Stimulated activated memory B cell treated with anti-CD40 and anti-IgM and Interleukin-4, amounts not matched to agents 10 μg/mL and 1 μg/mL and 100 μg/mL, for 72 hours (primary cell): ENCODE data around the gene MARCKSL1.
"Not testable (repeated sequence)": the region's sequence is repeated elsewhere in the genome, so short reads cannot be mapped to it uniquely, and the experiment has no call there.

Experiments used
- ATAC-seq: fragments of 150-1000 bp; cut with Tn5 transposase; 2 replicates; pipeline ENCODE4 v1.10.0; 2021
- H3K27ac Mint-ChIP-seq: one replicate; pipeline ENCODE4 v1.8.0; 2022; ENCODE audit warnings: mild to moderate bottlenecking, mixed read lengths
- H3K27me3 Mint-ChIP-seq: one replicate; pipeline ENCODE4 v1.8.0; 2022; ENCODE audit warnings: mixed read lengths
- H3K36me3 Mint-ChIP-seq: one replicate; pipeline ENCODE4 v1.8.0; 2022; ENCODE audit warnings: mixed read lengths
- H3K4me1 Mint-ChIP-seq: one replicate; pipeline ENCODE4 v1.8.0; 2022; ENCODE audit warnings: mixed read lengths
- H3K4me3 Mint-ChIP-seq: one replicate; pipeline ENCODE4 v1.8.0; 2022; ENCODE audit warnings: mild to moderate bottlenecking, moderate library complexity, mixed read lengths
- H3K9me3 Mint-ChIP-seq: one replicate; pipeline ENCODE4 v1.8.0; 2022; ENCODE audit warnings: mixed read lengths

Gene MARCKSL1

DNA sequence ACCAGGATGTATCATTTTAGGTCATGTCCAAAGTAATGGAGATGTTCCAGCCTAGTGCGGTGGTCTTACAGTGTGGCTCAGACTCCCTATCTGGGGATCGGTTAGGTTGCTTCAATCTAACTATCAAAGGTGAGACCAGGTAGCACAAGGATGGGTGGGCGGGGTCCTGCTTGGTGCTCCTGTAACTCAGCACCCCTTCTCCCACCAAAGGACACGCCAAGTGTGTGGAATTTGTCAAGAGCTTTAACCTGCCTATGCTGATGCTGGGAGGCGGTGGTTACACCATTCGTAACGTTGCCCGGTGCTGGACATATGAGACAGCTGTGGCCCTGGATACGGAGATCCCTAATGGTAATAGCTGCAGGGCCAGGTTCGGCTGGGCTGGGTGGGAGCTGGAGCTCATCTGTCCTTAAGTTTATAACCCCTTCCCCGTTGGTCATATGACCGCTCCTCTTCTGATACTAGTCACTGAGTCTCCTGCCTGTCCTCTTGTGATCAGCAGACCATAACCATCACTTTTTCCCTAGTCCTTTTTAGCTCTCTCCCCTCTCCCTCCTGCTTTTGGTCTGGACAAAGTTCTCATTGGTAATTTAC, 5.4 kb downstream of the MARCKSL1 start:
- no peak overlapping the region for H3K4me3 Mint-ChIP-seq
- ATAC-seq = no peak
- H3K27me3 Mint-ChIP-seq = no peaks in the 10 kb centered on the region
- peak overlapping the region; percentile 45 for H3K27ac Mint-ChIP-seq
- H3K9me3 Mint-ChIP-seq = no peaks in the 10 kb centered on the region
- peaks cover 48% of the 10 kb centered on the region for H3K4me1 Mint-ChIP-seq
- peaks cover 48% of the 10 kb centered on the region for H3K36me3 Mint-ChIP-seq

DNA sequence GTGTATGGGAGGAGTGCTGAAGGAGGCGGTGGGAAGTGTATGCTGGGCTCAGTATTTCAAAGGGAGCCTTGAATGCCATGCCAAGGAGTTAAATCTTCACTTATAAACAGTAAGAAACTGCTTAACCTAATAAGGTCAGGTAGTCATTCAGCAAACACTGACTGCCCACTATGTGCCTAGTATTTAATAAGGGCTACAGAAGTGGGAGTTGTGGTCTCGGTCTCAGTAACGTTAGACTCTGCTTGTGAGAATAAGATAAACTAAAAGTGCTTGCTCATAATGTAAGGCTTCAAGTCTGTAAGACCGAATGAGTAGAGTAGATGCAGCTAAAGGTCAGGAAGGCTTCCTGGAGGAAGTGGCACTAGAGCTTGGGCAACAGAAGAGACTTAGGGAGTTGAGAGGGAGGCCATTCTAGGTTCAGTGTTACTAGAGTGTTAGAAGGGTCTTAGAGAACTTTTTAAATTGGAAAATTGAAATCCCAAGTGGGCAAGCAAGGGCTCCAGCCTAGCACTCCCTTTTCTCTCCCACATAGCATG, 6.0 kb downstream of the MARCKSL1 start:
- ATAC-seq = peak; percentile 10
- peaks cover 55% of the 10 kb centered on the region for H3K36me3 Mint-ChIP-seq
- H3K4me1 Mint-ChIP-seq = peaks cover 46% of the 10 kb centered on the region
- no peaks in the 10 kb centered on the region for H3K9me3 Mint-ChIP-seq
- H3K27me3 Mint-ChIP-seq = no peaks in the 10 kb centered on the region
- H3K27ac Mint-ChIP-seq = peak overlapping the region; percentile 45
- H3K4me3 Mint-ChIP-seq = no peak overlapping the region

DNA sequence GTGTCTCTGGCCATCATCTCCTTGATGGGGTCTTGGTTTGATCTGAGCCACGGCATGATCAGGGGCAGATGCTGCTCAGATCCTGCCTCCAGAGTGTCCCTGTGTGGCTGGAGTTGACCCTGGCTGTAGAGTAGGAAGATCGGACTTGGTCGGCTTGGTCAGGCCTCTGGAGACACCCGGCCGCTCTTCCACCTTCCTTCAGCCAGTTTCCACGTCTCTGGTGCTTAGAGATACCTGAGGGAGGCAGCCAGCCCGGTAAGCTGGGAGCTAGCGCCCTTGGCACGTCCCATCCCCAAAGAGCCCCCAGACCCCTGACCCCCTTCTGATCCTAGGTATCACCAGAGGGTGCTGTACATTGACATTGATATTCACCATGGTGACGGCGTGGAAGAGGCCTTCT, 8.8 kb downstream of the MARCKSL1 start:
- no peak overlapping the region for H3K4me3 Mint-ChIP-seq
- peaks cover 46% of the 10 kb centered on the region for H3K4me1 Mint-ChIP-seq
- no peaks in the 10 kb centered on the region for H3K9me3 Mint-ChIP-seq
- ATAC-seq = no peak
- H3K36me3 Mint-ChIP-seq = peaks cover 51% of the 10 kb centered on the region
- no peaks in the 10 kb centered on the region for H3K27me3 Mint-ChIP-seq
- H3K27ac Mint-ChIP-seq = no peak overlapping the region

DNA sequence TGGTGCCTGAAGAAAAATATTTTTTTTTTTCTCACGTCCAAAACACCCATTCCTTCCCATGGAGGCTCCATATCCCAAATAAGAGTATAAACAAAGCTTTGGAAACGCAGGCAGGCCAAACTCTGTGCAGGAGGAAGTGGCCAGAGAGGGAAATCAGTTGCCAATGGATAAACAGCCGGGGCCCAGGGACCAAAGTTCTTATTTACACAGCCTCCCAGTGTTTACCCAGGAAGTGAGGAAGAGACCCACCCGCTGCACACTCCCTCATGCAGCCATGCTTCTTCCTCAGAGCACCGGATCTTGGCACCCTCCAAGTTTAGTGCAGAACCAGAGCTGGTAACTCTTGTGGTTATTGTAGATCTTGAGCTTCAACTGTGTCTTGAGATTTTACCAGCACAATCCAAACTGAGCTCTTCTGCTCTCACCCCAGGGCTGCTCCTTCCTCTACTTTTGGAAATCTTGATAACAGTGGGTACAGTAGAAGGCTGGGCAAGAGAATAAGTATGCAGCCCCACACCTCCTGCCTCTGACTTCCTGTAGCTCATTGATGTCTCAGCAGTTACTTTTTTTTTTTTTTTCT, 14.2 kb downstream of the MARCKSL1 start:
- Mint-ChIP-seq H3K4me3 (peak overlapping the region; percentile 46), H3K9me3 (no peaks in the 10 kb centered on the region), H3K27me3 (no peaks in the 10 kb centered on the region), H3K4me1 (peaks cover 55% of the 10 kb centered on the region), H3K27ac (peak overlapping the region; percentile 86), H3K36me3 (peaks cover 25% of the 10 kb centered on the region)
- ATAC-seq = peak; percentile 55

DNA sequence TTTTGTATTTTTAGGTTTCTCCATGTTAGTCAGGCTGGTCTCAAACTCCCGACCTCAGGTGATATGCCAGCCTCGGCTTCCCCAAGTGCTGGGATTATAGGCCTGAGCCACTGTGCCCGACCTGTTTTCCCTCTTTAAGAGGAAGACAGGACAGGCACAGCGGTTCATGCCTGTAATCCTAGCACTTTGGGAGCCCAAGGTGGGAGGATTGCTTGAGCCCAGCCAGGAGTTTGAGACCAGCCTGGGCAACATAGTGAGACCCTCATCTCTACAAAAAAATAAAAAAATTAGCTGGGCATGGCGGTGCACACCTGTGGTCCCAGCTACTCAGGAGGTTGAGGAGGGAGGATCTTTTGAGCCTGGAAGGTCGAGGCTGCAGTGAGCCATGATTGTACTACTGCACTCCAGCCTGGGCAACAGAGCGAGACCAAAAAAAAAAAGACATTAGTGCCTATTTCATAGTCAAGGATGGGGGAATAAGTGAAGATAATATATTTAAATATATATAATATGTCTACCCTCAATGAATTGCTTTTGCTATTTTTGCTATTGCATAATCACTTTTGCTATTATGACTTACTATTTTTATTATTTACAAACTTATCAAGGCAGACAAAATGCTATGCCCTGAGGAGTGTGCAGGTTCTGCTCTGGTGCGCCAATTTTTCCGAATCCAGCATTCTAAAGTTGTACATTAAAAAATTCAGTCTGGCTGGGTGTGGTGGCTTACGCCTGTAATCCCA, 17.7 kb downstream of the MARCKSL1 start:
- H3K36me3 Mint-ChIP-seq = peaks cover 25% of the 10 kb centered on the region
- H3K4me3 Mint-ChIP-seq = no peak overlapping the region
- no peaks in the 10 kb centered on the region for H3K9me3 Mint-ChIP-seq
- H3K4me1 Mint-ChIP-seq = peaks cover 62% of the 10 kb centered on the region
- ATAC-seq = no peak
- no peaks in the 10 kb centered on the region for H3K27me3 Mint-ChIP-seq
- H3K27ac Mint-ChIP-seq = peak overlapping the region; percentile 94

DNA sequence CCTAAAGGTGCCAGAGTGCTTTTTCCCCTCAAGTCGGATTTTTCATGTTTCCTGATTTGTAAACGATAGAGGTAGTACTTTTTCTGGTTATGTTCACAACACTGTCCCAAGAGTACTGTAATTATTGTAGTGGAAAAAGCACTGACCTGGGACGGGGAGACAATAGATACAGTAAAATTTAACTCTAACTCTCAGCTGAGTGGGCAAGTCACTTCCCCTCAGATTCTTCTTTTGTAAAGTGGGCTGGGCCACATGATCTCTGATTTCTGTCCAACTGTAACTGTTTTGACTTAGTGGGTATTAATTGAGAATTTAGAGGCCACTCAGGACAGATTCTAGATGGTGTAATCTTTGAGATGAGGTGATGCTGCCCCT, 19.1 kb downstream of the MARCKSL1 start:
- no peaks in the 10 kb centered on the region for H3K9me3 Mint-ChIP-seq
- no peaks in the 10 kb centered on the region for H3K27me3 Mint-ChIP-seq
- peak overlapping the region; percentile 94 for H3K27ac Mint-ChIP-seq
- H3K4me1 Mint-ChIP-seq = peaks cover 51% of the 10 kb centered on the region
- peak overlapping the region; percentile 75 for H3K4me3 Mint-ChIP-seq
- H3K36me3 Mint-ChIP-seq = peaks cover 30% of the 10 kb centered on the region
- ATAC-seq = peak; percentile 92

DNA sequence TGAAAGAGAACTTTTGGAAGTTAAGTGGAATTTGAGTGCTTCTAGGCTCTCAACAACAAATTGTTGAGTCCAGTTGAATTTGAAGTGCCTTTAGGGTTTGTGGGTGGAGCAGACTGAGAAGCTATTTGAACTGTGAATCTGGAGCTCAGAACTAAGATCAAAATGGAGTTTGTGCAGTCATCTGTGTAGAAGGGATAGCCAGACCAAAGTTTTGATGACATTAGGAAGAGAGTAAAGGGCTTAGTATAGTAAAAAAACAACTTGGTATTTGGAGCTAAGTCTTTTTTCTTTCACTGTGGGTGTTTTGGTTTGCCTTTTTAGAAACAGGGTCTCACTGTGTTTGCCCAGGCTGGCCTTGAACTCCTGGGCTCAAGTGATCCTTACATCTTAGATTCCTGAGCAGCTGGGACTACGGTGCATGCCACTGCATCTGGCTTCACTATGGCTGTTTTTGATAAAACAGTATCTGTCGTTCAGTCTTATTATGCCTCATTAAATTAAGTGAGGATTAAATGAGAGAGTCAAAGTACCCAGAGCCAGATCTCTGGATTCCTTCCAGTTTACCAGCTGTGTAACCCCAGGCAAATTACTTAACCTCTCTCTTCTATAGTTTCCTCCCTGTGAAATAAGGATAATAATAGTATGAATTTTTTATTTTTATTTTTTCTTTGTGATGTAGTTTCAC, 24.2 kb downstream of the MARCKSL1 start:
- H3K36me3 Mint-ChIP-seq = peaks cover 50% of the 10 kb centered on the region
- no peaks in the 10 kb centered on the region for H3K27me3 Mint-ChIP-seq
- peak overlapping the region; percentile 72 for H3K27ac Mint-ChIP-seq
- H3K4me3 Mint-ChIP-seq = no peak overlapping the region
- peaks cover 71% of the 10 kb centered on the region for H3K4me1 Mint-ChIP-seq
- no peak for ATAC-seq
- no peaks in the 10 kb centered on the region for H3K9me3 Mint-ChIP-seq

DNA sequence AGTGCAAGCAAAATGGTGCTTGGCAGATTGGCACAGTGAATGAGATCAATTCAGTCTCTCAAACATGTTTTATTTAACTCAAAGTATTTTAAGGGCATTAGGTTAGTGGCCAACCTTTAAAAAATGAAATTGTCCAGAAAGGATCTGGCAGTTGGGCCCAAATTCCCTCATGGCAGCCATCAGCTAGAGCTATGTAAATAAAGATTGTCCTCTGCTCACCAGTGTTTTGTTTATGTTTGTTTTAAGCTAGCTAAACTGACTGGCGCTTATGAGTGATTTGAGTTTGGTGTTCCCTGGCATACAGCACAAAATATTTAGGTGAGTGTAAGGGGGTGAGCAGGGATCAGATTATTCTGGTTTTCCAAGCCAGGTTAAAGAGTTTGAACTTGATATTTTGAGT, 26.1 kb downstream of the MARCKSL1 start:
- no peak for ATAC-seq
- peak overlapping the region; percentile 72 for H3K27ac Mint-ChIP-seq
- H3K36me3 Mint-ChIP-seq = peaks cover 63% of the 10 kb centered on the region
- no peaks in the 10 kb centered on the region for H3K27me3 Mint-ChIP-seq
- H3K9me3 Mint-ChIP-seq = no peaks in the 10 kb centered on the region
- no peak overlapping the region for H3K4me3 Mint-ChIP-seq
- peaks cover 71% of the 10 kb centered on the region for H3K4me1 Mint-ChIP-seq

DNA sequence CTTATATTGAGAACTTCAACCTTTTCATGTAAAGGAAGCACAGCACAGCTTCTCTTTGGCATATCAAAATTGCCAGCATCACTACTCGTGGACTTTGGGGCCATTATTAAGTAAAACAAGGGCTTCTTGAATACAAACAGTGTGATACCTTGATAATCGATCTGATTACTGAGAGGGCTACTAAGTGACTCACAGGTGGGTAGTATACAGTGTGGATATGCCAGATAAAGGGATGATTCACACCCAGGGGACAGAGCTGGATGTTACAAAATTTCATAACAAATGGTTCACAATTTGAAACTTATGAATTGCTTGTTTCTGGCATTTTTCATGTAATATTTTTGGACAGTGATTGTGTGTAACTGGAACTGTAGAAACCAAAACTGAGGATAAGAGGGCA, 28.7 kb downstream of the MARCKSL1 start:
- peaks cover 73% of the 10 kb centered on the region for H3K4me1 Mint-ChIP-seq
- no peaks in the 10 kb centered on the region for H3K27me3 Mint-ChIP-seq
- ATAC-seq = no peak
- H3K36me3 Mint-ChIP-seq = peaks cover 67% of the 10 kb centered on the region
- peak overlapping the region; percentile 72 for H3K27ac Mint-ChIP-seq
- H3K9me3 Mint-ChIP-seq = peaks cover 3% of the 10 kb centered on the region
- no peak overlapping the region for H3K4me3 Mint-ChIP-seq

DNA sequence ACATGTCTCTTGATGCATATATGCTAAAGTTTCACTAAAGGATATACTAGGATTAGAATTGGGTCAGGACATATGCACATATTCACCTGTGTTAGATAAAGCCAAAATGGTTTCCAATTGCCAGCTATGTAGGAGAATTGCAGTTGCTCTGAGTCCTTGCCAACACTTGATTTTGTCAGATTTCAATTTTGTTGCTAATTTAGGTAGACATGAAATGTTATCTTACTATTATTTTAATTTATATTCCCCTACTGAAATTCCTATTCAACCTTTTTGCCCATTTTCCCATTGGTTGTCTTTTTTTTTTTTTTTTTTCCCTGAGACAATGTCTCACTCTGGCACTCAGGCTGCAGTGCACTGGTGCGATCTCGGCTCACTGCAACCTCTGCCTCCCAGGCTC, 30.7 kb downstream of the MARCKSL1 start:
- peak overlapping the region; percentile 55 for H3K27ac Mint-ChIP-seq
- ATAC-seq = no peak
- H3K9me3 Mint-ChIP-seq = peaks cover 3% of the 10 kb centered on the region
- peaks cover 65% of the 10 kb centered on the region for H3K4me1 Mint-ChIP-seq
- H3K36me3 Mint-ChIP-seq = peaks cover 76% of the 10 kb centered on the region
- H3K4me3 Mint-ChIP-seq = no peak overlapping the region
- H3K27me3 Mint-ChIP-seq = no peaks in the 10 kb centered on the region

DNA sequence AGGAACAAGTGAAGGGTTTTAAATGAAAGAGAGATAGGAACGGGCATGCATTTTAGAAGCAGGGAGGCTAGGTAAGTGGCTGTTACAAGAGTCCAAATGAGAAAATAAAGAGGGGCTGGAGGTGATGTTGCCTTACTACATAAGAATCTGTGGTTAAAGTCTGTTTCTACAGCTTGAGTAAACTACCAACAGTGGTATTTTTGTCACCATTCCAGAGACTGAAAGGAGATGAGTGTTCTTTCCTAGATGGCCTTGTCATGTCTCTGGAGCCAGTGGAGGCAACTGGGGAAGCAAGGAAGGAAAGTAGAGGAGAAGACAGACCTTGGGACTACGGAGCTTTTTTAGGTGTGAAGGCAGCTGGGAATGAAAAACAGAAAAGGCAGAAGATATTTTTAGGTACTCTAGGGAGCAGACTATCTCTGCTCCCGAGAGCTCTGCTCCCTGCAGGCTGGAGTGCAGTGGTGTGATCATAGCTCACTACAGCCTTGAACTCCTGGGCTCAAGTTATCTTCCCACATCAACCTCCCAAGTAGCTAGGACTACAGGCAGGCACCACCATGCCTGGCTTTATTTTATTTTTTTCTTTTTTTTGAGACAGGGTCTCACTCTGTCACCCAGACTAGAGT, 31.9 kb downstream of the MARCKSL1 start:
- Mint-ChIP-seq H3K27me3 (no peaks in the 10 kb centered on the region), H3K4me3 (no peak overlapping the region), H3K4me1 (peaks cover 65% of the 10 kb centered on the region), H3K9me3 (peaks cover 3% of the 10 kb centered on the region), H3K27ac (peak overlapping the region; percentile 15), H3K36me3 (peaks cover 73% of the 10 kb centered on the region)
- ATAC-seq = no peak

DNA sequence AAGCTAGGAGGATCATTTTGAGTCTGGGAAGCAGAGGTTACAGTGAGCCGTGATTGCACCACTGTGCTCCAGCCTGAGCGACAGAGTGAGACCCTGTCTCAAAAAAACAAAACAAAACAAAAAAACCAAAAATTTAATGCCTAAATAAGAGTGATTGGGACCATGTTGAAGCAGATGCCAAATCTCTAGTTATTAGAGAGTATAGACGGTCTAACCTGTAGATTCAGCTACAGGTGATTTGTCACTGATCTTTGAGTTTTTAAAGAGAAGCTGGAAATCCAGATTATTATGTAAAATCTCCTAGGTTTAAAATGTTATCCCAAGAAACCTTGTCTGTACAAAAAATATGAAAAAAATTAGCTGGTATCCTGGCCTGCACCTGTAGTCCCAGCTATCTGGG, 32.7 kb downstream of the MARCKSL1 start:
- Mint-ChIP-seq H3K4me1 (peaks cover 59% of the 10 kb centered on the region), H3K36me3 (peaks cover 70% of the 10 kb centered on the region), H3K9me3 (peaks cover 3% of the 10 kb centered on the region), H3K27me3 (no peaks in the 10 kb centered on the region), H3K27ac (no peak overlapping the region), H3K4me3 (no peak overlapping the region)
- ATAC-seq = no peak

DNA sequence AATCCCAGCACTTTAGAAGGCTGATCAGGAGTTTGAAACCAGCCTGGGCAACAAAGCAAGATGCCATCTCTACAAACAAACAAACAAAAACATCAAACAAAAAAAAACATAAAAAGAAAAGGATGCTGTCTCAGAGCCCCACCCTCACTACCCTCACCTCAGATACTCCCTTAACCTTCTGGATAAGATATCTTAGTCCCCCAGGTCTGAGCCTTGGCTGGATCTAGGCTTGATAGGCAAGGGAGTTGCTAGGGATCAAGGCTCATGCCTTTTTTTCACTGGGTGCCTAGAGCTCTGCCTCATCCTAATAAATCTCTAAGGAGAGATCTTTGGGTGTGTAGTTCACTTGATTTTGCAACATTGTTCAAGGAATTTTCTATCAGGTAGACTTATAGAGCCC, 36.7 kb downstream of the MARCKSL1 start:
- Mint-ChIP-seq H3K4me1 (peaks cover 55% of the 10 kb centered on the region), H3K27ac (peak overlapping the region; percentile 30), H3K36me3 (peaks cover 67% of the 10 kb centered on the region), H3K27me3 (no peaks in the 10 kb centered on the region), H3K9me3 (peaks cover 3% of the 10 kb centered on the region), H3K4me3 (no peak overlapping the region)
- ATAC-seq = no peak

DNA sequence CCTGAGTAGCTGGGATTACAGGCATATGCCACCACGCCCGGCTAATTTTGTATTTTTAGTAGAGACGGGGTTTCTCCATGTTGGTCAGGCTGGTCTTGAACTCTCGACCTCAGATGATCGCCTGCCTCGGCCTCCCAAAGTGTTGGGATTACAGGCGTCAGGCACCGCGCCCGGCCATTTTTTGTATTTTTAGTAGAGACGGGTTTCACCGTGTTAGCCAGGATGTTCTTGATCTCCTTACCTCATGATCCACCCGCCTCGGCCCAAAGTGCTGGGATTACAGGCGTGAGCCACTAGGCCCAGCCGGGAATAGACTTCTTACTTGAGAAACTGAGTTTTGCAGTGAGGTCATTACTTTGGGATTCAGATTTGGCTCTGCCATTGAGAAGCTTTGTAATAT, 37.8 kb downstream of the MARCKSL1 start:
- not testable (repeated sequence) for H3K4me3 Mint-ChIP-seq, ATAC-seq, H3K27ac Mint-ChIP-seq, H3K9me3 Mint-ChIP-seq, H3K27me3 Mint-ChIP-seq
- peaks cover 58% of the 10 kb centered on the region for H3K36me3 Mint-ChIP-seq
- peaks cover 56% of the 10 kb centered on the region for H3K4me1 Mint-ChIP-seq
